SK-N-SH treated with all-trans-retinoic acid at 6 μM for 48 hours (cell line): Measurements from ENCODE around the gene MITF.

Experiments
- CSRNP3 ChIP-seq: fragments of 250-450 bp; sonication (Bioruptor Pico); IDR thresholded peaks from 2 replicates; pipeline ENCODE4 v1.5.1; 2021; ENCODE audit warnings: mild to moderate bottlenecking, moderate library complexity
- POU6F1 ChIP-seq: fragments of 250-450 bp; sonication (Bioruptor Pico); IDR thresholded peaks from 2 replicates; pipeline ENCODE4 v1.8.0; 2021; ENCODE audit warnings: low read depth, mild to moderate bottlenecking, moderate library complexity, borderline replicate concordance
- TF ChIP-seq, protein P1 (sequence below): fragments of 250-450 bp; sonication (Bioruptor Pico); IDR thresholded peaks from 2 replicates; pipeline ENCODE4 v1.8.0; 2020; ENCODE audit warnings: mild to moderate bottlenecking, moderate library complexity, borderline replicate concordance

- TF ChIP-seq CSRNP3 (CRISPR knock-in tag) (no peak), POU6F1 (CRISPR knock-in tag) (no peak)
- TF ChIP-seq, protein P1, sequence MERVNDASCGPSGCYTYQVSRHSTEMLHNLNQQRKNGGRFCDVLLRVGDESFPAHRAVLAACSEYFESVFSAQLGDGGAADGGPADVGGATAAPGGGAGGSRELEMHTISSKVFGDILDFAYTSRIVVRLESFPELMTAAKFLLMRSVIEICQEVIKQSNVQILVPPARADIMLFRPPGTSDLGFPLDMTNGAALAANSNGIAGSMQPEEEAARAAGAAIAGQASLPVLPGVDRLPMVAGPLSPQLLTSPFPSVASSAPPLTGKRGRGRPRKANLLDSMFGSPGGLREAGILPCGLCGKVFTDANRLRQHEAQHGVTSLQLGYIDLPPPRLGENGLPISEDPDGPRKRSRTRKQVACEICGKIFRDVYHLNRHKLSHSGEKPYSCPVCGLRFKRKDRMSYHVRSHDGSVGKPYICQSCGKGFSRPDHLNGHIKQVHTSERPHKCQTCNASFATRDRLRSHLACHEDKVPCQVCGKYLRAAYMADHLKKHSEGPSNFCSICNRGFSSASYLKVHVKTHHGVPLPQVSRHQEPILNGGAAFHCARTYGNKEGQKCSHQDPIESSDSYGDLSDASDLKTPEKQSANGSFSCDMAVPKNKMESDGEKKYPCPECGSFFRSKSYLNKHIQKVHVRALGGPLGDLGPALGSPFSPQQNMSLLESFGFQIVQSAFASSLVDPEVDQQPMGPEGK (CRISPR knock-in tag) = no peak
These were observed 28.3 kb downstream of the MITF start for GRCh38 chr3:69767571-69767970.
